ENCODE data around the gene TUBB6.

TUBB6 gene

DNA sequence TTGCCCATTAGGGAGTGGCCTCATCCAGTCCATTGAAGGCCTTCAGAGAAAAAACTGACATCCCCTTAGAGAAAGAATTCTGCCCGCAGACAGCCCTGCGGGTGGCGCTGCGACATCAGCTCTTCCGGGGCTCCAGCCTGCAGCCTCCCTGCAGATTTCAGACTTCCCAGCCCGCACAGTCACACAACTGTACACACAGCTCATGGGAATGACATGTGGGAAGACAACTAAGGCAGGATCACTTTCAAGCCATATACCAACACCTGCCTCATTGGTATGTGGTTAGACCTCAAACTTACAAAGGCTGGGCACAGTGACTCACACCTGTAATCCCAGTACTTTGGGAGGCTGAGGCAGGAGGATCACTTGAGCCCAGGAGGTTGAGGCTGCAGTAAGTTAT, 24.8 kb upstream of the TUBB6 start:
- H3K4me1 Mint-ChIP-seq (ENCODE audit: low read depth): no peaks in the 10 kb centered on the region
- H3K36me3 Mint-ChIP-seq (ENCODE audit: low read depth): no peaks in the 10 kb centered on the region
- H3K9me3 Mint-ChIP-seq: no peaks in the 10 kb centered on the region
- peaks cover 43% of the 10 kb centered on the region for H3K27me3 Mint-ChIP-seq (ENCODE audit: low read depth)
- H3K4me3 Mint-ChIP-seq: no peak overlapping the region
- no peak overlapping the region for H3K27ac Mint-ChIP-seq

DNA sequence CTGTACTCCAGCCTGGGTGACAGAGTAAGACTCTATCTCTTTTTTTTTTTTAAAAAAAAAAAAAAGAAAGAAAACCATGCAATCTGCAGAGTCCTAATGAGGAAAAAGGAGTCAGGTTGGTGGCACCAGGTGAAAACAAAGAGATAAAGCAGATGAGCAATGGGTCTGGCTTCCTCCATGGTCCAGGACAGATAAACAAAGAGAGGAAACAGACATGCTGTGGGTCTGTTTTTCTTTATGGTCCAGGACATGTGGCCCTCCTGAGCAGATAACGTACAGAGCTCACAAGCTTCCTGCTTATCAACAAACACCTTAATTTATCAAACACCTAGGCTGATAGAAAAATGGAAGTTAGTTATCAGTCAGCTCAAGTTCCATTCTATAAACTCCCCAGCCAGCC, 24.4 kb upstream of the TUBB6 start:
- no peaks in the 10 kb centered on the region for H3K9me3 Mint-ChIP-seq
- H3K27me3 Mint-ChIP-seq (ENCODE audit: low read depth): peaks cover 47% of the 10 kb centered on the region
- H3K36me3 Mint-ChIP-seq (ENCODE audit: low read depth): no peaks in the 10 kb centered on the region
- no peaks in the 10 kb centered on the region for H3K4me1 Mint-ChIP-seq (ENCODE audit: low read depth)
- no peak overlapping the region for H3K27ac Mint-ChIP-seq
- H3K4me3 Mint-ChIP-seq: no peak overlapping the region

DNA sequence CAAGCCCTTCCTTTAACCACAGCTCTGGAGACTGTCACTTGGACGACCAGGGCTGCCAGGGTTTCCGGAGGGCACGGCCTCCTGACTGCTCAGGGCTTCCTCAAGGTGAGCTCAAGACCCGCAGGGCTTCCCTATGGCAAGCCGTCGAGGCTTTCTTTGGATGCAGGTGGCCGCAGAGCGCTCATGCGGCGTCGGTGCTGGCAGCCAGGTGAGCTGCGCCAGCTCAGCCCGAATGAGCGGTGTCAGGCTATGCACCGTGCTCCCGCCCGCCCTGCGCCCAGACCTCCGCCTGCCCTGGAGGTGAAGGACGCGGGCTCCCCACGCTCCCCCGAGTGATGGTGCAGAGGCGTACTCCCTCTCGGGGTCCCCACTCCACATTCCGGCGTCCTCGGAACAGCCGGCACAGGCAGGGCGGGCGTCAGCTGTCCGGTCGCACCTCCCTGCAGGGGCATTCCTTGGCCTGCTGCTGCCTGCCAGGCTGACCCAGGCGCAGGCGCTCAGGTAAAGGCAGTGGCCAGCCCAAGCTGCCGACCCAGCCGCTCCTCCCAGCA, 20.8 kb upstream of the TUBB6 start:
- Mint-ChIP-seq H3K27ac (no peak overlapping the region), H3K4me3 (no peak overlapping the region), H3K36me3 (ENCODE audit: low read depth) (no peaks in the 10 kb centered on the region), H3K4me1 (ENCODE audit: low read depth) (no peaks in the 10 kb centered on the region), H3K9me3 (no peaks in the 10 kb centered on the region), H3K27me3 (ENCODE audit: low read depth) (peaks cover 61% of the 10 kb centered on the region)

GRCh38 chr18:12287684-12288402, 20.2 kb upstream of the TUBB6 start:
- no peaks in the 10 kb centered on the region for H3K9me3 Mint-ChIP-seq
- peaks cover 61% of the 10 kb centered on the region for H3K27me3 Mint-ChIP-seq (ENCODE audit: low read depth)
- H3K27ac Mint-ChIP-seq: no peak overlapping the region
- H3K4me3 Mint-ChIP-seq: no peak overlapping the region
- H3K4me1 Mint-ChIP-seq (ENCODE audit: low read depth): no peaks in the 10 kb centered on the region
- H3K36me3 Mint-ChIP-seq (ENCODE audit: low read depth): no peaks in the 10 kb centered on the region

DNA sequence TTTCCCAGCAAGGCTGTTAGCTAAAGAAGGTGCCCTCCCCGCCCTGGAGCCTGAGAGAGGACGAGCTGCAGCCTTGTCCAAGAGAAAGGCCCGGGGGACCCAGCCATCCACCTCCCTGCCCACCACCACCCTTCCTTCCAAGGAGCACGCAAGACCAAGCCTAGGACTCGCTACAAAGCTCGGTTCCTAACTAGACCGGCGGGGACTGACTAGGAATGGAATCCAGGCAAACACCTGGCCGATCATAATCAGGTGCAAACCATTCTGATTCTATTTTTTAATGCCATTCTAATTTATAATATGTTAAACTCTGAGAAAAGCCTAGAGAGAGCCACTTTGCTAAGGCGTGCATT, 19.7 kb upstream of the TUBB6 start:
- Mint-ChIP-seq H3K9me3 (no peaks in the 10 kb centered on the region), H3K4me3 (no peak overlapping the region), H3K4me1 (ENCODE audit: low read depth) (no peaks in the 10 kb centered on the region), H3K27me3 (ENCODE audit: low read depth) (peaks cover 61% of the 10 kb centered on the region), H3K36me3 (ENCODE audit: low read depth) (no peaks in the 10 kb centered on the region), H3K27ac (no peak overlapping the region)

DNA sequence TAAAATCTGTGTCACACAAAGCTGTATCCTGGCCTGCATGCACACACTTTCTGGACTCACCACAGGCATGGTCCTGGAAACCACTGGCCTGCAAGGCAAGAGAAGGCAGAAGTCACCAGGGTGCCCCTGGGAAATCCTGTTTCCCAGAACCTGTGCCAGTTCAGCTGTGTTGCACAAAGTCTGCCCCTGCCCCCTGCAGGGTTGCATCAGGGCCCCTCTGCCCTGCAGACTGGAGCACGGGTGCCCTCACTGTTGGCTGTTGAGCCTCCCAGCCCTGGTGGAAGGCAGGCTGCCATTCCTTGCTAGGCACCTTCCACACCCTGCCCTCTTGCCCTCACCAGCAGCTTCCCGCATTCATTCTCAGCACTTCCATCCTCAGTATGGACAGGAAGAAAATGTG, 18.0 kb upstream of the TUBB6 start:
- Mint-ChIP-seq H3K27ac (no peak overlapping the region), H3K36me3 (ENCODE audit: low read depth) (no peaks in the 10 kb centered on the region), H3K4me3 (no peak overlapping the region), H3K4me1 (ENCODE audit: low read depth) (no peaks in the 10 kb centered on the region), H3K9me3 (no peaks in the 10 kb centered on the region), H3K27me3 (ENCODE audit: low read depth) (peaks cover 48% of the 10 kb centered on the region)

GRCh38 chr18:12291161-12291560, 16.9 kb upstream of the TUBB6 start:
- Mint-ChIP-seq H3K4me3 (no peak overlapping the region), H3K4me1 (ENCODE audit: low read depth) (no peaks in the 10 kb centered on the region), H3K27ac (no peak overlapping the region), H3K27me3 (ENCODE audit: low read depth) (peaks cover 40% of the 10 kb centered on the region), H3K9me3 (no peaks in the 10 kb centered on the region), H3K36me3 (ENCODE audit: low read depth) (no peaks in the 10 kb centered on the region)

GRCh38 chr18:12291690-12292089, 16.4 kb upstream of the TUBB6 start:
- no peaks in the 10 kb centered on the region for H3K36me3 Mint-ChIP-seq (ENCODE audit: low read depth)
- H3K27ac Mint-ChIP-seq: no peak overlapping the region
- H3K4me3 Mint-ChIP-seq: no peak overlapping the region
- peaks cover 35% of the 10 kb centered on the region for H3K27me3 Mint-ChIP-seq (ENCODE audit: low read depth)
- H3K4me1 Mint-ChIP-seq (ENCODE audit: low read depth): no peaks in the 10 kb centered on the region
- no peaks in the 10 kb centered on the region for H3K9me3 Mint-ChIP-seq

DNA sequence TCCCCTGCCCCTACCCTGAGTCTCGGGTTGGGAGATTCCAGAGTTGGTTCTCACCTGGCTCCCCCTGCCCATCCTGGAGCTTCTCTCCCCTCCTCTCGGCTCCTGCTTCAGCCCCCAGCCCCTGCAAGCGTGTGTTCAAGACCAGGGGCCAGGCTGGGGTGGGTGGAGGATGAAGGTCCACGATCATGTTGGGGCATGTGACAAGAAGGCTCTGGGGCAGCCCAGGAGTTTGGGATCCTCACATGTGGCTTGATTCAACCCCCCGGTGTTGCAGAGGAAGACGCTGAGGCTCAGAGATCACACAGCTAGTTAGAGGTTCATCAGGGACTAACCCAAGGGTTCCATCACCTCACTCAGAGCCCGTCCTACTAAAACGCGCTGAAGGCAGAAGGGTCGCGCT, 14.2 kb upstream of the TUBB6 start:
- H3K36me3 Mint-ChIP-seq (ENCODE audit: low read depth): no peaks in the 10 kb centered on the region
- H3K9me3 Mint-ChIP-seq: no peaks in the 10 kb centered on the region
- H3K27ac Mint-ChIP-seq: no peak overlapping the region
- H3K27me3 Mint-ChIP-seq (ENCODE audit: low read depth): peaks cover 14% of the 10 kb centered on the region
- H3K4me1 Mint-ChIP-seq (ENCODE audit: low read depth): no peaks in the 10 kb centered on the region
- no peak overlapping the region for H3K4me3 Mint-ChIP-seq

- H3K4me3 Mint-ChIP-seq: no peak overlapping the region
- H3K27me3 Mint-ChIP-seq (ENCODE audit: low read depth): peaks cover 5% of the 10 kb centered on the region
- no peaks in the 10 kb centered on the region for H3K9me3 Mint-ChIP-seq
- no peaks in the 10 kb centered on the region for H3K36me3 Mint-ChIP-seq (ENCODE audit: low read depth)
- no peaks in the 10 kb centered on the region for H3K4me1 Mint-ChIP-seq (ENCODE audit: low read depth)
- H3K27ac Mint-ChIP-seq: no peak overlapping the region
These were observed 12.5 kb upstream of the TUBB6 start for GRCh38 chr18:12295389-12296086.

- Mint-ChIP-seq H3K4me1 (ENCODE audit: low read depth) (no peaks in the 10 kb centered on the region), H3K9me3 (no peaks in the 10 kb centered on the region), H3K27me3 (ENCODE audit: low read depth) (peaks cover 8% of the 10 kb centered on the region), H3K4me3 (no peak overlapping the region), H3K27ac (no peak overlapping the region), H3K36me3 (ENCODE audit: low read depth) (no peaks in the 10 kb centered on the region)
These were observed 12.0 kb upstream of the TUBB6 start for GRCh38 chr18:12296087-12296403.

DNA sequence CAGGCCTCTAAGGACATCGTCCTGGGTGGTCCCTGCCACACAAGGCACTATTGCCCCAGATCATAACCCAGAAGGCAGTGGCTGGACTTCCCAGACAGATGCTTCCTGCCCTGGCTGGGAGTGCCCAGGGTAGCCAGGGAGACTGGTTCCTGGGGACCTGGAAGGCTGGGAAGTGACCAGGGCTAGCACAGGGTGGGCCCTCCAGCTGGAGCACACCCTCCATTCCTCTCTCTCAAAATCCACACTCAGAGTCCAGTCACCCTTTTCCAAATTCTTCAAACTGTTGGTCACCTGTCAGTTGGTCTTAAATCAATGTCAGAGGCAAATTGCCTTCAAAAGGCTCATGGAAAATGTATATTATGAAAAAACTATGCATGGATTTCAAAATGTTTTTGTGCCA, 11.6 kb upstream of the TUBB6 start:
- H3K27ac Mint-ChIP-seq: no peak overlapping the region
- no peaks in the 10 kb centered on the region for H3K4me1 Mint-ChIP-seq (ENCODE audit: low read depth)
- H3K4me3 Mint-ChIP-seq: no peak overlapping the region
- H3K36me3 Mint-ChIP-seq (ENCODE audit: low read depth): no peaks in the 10 kb centered on the region
- H3K9me3 Mint-ChIP-seq: no peaks in the 10 kb centered on the region
- peaks cover 8% of the 10 kb centered on the region for H3K27me3 Mint-ChIP-seq (ENCODE audit: low read depth)

DNA sequence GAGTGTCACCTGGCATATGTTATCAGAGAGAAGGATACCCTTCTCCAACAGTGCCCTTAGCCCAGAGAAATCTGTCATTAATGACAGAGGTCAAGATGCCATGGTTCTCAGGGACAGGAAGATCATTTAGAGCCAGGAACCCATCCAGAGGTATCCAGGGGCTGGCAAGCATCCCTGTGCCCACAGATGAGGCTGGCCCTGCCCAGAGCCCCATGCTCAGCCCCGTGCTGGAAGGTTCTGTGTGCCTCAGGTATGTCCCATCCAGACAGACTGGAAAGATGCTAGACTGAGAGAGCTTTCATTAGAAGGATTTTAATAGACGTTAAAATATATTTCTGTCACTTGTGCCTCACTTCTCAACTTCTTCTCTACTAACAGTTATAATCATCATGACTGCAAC, 8.2 kb upstream of the TUBB6 start:
- Mint-ChIP-seq H3K4me1 (ENCODE audit: low read depth) (no peaks in the 10 kb centered on the region), H3K27me3 (ENCODE audit: low read depth) (peaks cover 17% of the 10 kb centered on the region), H3K9me3 (no peaks in the 10 kb centered on the region), H3K4me3 (no peak overlapping the region), H3K27ac (no peak overlapping the region), H3K36me3 (ENCODE audit: low read depth) (no peaks in the 10 kb centered on the region)

DNA sequence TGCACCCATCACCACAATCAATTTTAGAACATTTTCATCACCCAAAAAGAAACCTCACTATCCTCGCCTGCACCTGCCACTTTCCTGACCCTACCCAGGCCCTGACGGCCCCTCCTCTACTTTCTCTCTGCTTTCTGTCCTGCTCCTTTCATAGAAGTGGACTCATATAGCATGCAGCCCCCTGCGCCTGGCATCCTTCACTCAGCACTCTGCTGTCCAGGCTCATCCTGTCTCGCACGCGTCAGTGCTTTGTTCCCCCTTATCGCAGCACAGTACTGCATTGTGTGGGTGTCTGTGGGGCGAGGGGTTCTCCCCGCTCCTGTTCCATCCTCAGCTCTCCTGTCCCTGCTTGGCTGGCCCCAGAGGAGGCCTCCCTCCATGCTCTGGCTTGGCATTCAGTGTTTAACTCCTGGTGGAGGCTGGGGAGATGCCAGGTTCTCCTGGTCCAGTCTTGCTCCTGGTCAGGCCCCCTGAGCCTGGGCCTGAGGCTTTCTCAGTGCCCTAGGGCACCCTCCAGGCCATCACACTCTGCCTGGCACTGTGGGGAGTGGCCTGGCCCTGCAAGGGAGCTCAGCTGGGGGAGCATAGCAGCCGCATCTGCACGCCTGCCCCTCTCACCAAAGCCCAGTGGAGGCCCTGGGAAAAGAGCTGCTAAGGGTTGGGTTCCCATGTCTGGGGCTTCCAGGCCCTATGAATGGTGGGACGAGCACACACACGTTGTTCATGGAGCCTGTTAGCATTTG, 6.6 kb upstream of the TUBB6 start:
- Mint-ChIP-seq H3K27ac (no peak overlapping the region), H3K9me3 (no peaks in the 10 kb centered on the region), H3K36me3 (ENCODE audit: low read depth) (no peaks in the 10 kb centered on the region), H3K4me1 (ENCODE audit: low read depth) (no peaks in the 10 kb centered on the region), H3K27me3 (ENCODE audit: low read depth) (peaks cover 31% of the 10 kb centered on the region), H3K4me3 (no peak overlapping the region)

Data from T-helper 1 cell treated with Interleukin-12 subunit alpha and Interleukin-12 subunit beta and Interleukin-4 antibody, amounts not matched to agents 30 μg/mL and 1 μg/mL, for 36 hours (primary cell).